HEK293 (cell line): ENCODE data around the gene IFT122.
A peak's percentile ranks its signal among the peaks of the same experiment; 100 is the strongest.

Experiments
- GLIS2 ChIP-seq: fragments of 450-650 bp; formaldehyde crosslinking; IDR thresholded peaks from 2 replicates; pipeline ENCODE4 v1.5.1; 2016; ENCODE audit warnings: missing biosample characterization, missing genetic modification characterization
- HOXA7 ChIP-seq: sonication (generic); formaldehyde crosslinking; IDR thresholded peaks from 2 replicates; pipeline ENCODE4 v1.8.1; 2022; ENCODE audit warnings: missing genetic modification reagents, borderline replicate concordance
- HOXC10 ChIP-seq: sonication (generic); formaldehyde crosslinking; IDR thresholded peaks from 2 replicates; pipeline ENCODE4 v1.8.1; 2023; ENCODE audit warnings: mild to moderate bottlenecking, missing genetic modification reagents
- KLF16 ChIP-seq: fragments of 450-650 bp; formaldehyde crosslinking; IDR thresholded peaks from 2 replicates; pipeline ENCODE4 v1.5.1; 2017; ENCODE audit warnings: missing biosample characterization, missing genetic modification characterization
- REPIN1 ChIP-seq: fragments of 450-650 bp; formaldehyde crosslinking; IDR thresholded peaks from 2 replicates; pipeline ENCODE4 v1.5.1; 2017; ENCODE audit warnings: missing biosample characterization, missing genetic modification characterization, low read depth
- SALL2 ChIP-seq: fragments of 450-650 bp; formaldehyde crosslinking; IDR thresholded peaks from 2 replicates; pipeline ENCODE4 v1.5.0; 2017; ENCODE audit warnings: missing biosample characterization, mild to moderate bottlenecking, missing genetic modification characterization, borderline replicate concordance
- YY2 ChIP-seq: fragments of 450-650 bp; formaldehyde crosslinking; IDR thresholded peaks from 2 replicates; pipeline ENCODE4 v1.5.1; 2016; ENCODE audit warnings: missing biosample characterization, missing genetic modification characterization
- ZBTB20 ChIP-seq: fragments of 450-650 bp; formaldehyde crosslinking; IDR thresholded peaks from 2 replicates; pipeline ENCODE4 v1.5.1; 2016; ENCODE audit warnings: missing biosample characterization, missing genetic modification characterization
- ZBTB21 ChIP-seq: fragments of 450-650 bp; formaldehyde crosslinking; IDR thresholded peaks from 2 replicates; pipeline ENCODE4 v1.5.1; 2017; ENCODE audit warnings: missing biosample characterization, missing genetic modification characterization
- ZEB2 ChIP-seq: fragments of 450-650 bp; formaldehyde crosslinking; IDR thresholded peaks from 2 replicates; pipeline ENCODE4 v1.5.1; 2016; ENCODE audit warnings: missing biosample characterization, missing genetic modification characterization
- ZFP69B ChIP-seq: fragments of 450-650 bp; formaldehyde crosslinking; IDR thresholded peaks from 2 replicates; pipeline ENCODE4 v1.5.1; 2016; ENCODE audit warnings: missing biosample characterization, missing genetic modification characterization
- ZNF155 ChIP-seq: fragments of 450-650 bp; formaldehyde crosslinking; IDR thresholded peaks from 2 replicates; pipeline ENCODE4 v1.5.1; 2016; ENCODE audit warnings: missing biosample characterization, missing genetic modification characterization
- ZNF174 ChIP-seq: fragments of 450-650 bp; formaldehyde crosslinking; IDR thresholded peaks from 2 replicates; pipeline ENCODE4 v1.5.0; 2017; ENCODE audit warnings: missing biosample characterization, mild to moderate bottlenecking, missing genetic modification characterization
- ZNF19 ChIP-seq: fragments of 450-650 bp; formaldehyde crosslinking; IDR thresholded peaks from 2 replicates; pipeline ENCODE4; 2016; ENCODE audit warnings: missing biosample characterization, missing genetic modification characterization, low read depth
- ZNF350 ChIP-seq: fragments of 450-650 bp; formaldehyde crosslinking; IDR thresholded peaks from 2 replicates; pipeline ENCODE4 v1.5.0; 2017; ENCODE audit warnings: missing biosample characterization, mild to moderate bottlenecking, missing genetic modification characterization
- ZNF366 ChIP-seq: fragments of 450-650 bp; formaldehyde crosslinking; conservative IDR thresholded peaks from 2 replicates; pipeline ENCODE4 v1.5.1; 2016; ENCODE audit warnings: missing biosample characterization, missing genetic modification characterization
- ZNF529 ChIP-seq: fragments of 450-650 bp; formaldehyde crosslinking; IDR thresholded peaks from 2 replicates; pipeline ENCODE4 v1.5.1; 2017; ENCODE audit warnings: missing genetic modification characterization, missing biosample characterization; ENCODE audit not compliant: insufficient replicate concordance
- ZNF549 ChIP-seq: fragments of 450-650 bp; IDR thresholded peaks from 2 replicates; pipeline ENCODE4 v1.5.1; 2018; ENCODE audit warnings: missing biosample characterization, missing genetic modification characterization, mild to moderate bottlenecking, inconsistent platforms, moderate library complexity
- ZNF558 ChIP-seq: fragments of 450-650 bp; formaldehyde crosslinking; IDR thresholded peaks from 2 replicates; pipeline ENCODE4 v1.5.1; 2016; ENCODE audit warnings: missing biosample characterization, missing genetic modification characterization
- ZNF658 ChIP-seq: fragments of 450-650 bp; formaldehyde crosslinking; IDR thresholded peaks from 2 replicates; pipeline ENCODE4; 2016; ENCODE audit warnings: missing biosample characterization, missing genetic modification characterization
- ZNF747 ChIP-seq: fragments of 450-650 bp; formaldehyde crosslinking; IDR thresholded peaks from 2 replicates; pipeline ENCODE4 v1.5.1; 2016; ENCODE audit warnings: missing biosample characterization, missing genetic modification characterization
- ZNF830 ChIP-seq: fragments of 450-650 bp; IDR thresholded peaks from 2 replicates; pipeline ENCODE4 v1.5.0; 2018; ENCODE audit warnings: missing biosample characterization, missing genetic modification characterization, low read depth, mild to moderate bottlenecking, moderate library complexity
- TF ChIP-seq, protein P1 (sequence below): fragments of 450-650 bp; formaldehyde crosslinking; IDR thresholded peaks from 2 replicates; pipeline ENCODE4 v1.5.1; 2016; ENCODE audit warnings: missing biosample characterization, missing genetic modification characterization
- TF ChIP-seq, protein P2 (sequence below): fragments of 450-650 bp; formaldehyde crosslinking; IDR thresholded peaks from 2 replicates; pipeline ENCODE4 v1.5.1; 2016; ENCODE audit warnings: missing biosample characterization, missing genetic modification characterization
- TF ChIP-seq, protein P3 (sequence below): fragments of 450-650 bp; formaldehyde crosslinking; conservative IDR thresholded peaks from 2 replicates; pipeline ENCODE4 v1.5.1; 2016; ENCODE audit warnings: low read depth, missing biosample characterization, missing genetic modification characterization
- TF ChIP-seq, protein P4 (sequence below): fragments of 450-650 bp; formaldehyde crosslinking; IDR thresholded peaks from 2 replicates; pipeline ENCODE4 v1.5.1; 2016; ENCODE audit warnings: missing biosample characterization, missing genetic modification characterization
- TF ChIP-seq, protein P5 (sequence below): fragments of 450-650 bp; formaldehyde crosslinking; IDR thresholded peaks from 2 replicates; pipeline ENCODE4 v1.5.1; 2016; ENCODE audit warnings: missing biosample characterization, missing genetic modification characterization
- TF ChIP-seq, protein P6 (sequence below): fragments of 450-650 bp; formaldehyde crosslinking; IDR thresholded peaks from 2 replicates; pipeline ENCODE4 v1.5.1; 2016; ENCODE audit warnings: missing biosample characterization, missing genetic modification characterization

Gene IFT122

DNA sequence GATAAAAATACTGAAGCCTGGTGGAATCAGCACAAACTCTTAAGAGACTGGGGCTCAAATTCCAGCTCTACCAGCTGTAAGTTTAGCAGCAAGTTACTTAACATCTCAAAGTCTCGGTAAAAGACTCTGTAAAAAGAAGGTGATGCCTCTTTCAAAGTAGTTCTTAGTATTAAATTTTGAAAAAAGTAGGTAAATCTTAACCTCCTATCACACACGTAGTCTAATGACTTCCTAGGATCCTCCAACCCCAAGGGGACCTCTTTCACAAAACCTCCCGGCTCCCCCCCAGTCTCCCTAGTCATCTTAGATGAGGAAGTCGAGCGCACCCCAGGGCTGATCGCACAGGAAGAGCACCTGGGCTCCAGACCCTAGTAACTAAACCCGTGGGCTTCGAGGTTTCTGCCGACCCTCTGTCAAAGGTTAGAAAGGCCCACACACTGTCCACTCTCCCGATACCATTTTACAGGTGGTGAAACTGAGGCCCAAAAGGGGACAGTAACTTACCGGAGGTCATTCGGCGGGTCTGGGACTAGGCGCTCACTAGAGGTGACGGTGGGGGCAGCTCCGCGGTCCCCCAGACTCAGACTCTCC lies 703 bp upstream of the IFT122 start (continued):
- TF ChIP-seq, protein P1, sequence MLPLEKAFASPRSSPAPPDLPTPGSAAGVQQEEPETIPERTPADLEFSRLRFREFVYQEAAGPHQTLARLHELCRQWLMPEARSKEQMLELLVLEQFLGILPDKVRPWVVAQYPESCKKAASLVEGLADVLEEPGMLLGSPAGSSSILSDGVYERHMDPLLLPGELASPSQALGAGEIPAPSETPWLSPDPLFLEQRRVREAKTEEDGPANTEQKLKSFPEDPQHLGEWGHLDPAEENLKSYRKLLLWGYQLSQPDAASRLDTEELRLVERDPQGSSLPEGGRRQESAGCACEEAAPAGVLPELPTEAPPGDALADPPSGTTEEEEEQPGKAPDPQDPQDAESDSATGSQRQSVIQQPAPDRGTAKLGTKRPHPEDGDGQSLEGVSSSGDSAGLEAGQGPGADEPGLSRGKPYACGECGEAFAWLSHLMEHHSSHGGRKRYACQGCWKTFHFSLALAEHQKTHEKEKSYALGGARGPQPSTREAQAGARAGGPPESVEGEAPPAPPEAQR (tag by site-specific recombination) = no peak
- TF ChIP-seq, protein P2, sequence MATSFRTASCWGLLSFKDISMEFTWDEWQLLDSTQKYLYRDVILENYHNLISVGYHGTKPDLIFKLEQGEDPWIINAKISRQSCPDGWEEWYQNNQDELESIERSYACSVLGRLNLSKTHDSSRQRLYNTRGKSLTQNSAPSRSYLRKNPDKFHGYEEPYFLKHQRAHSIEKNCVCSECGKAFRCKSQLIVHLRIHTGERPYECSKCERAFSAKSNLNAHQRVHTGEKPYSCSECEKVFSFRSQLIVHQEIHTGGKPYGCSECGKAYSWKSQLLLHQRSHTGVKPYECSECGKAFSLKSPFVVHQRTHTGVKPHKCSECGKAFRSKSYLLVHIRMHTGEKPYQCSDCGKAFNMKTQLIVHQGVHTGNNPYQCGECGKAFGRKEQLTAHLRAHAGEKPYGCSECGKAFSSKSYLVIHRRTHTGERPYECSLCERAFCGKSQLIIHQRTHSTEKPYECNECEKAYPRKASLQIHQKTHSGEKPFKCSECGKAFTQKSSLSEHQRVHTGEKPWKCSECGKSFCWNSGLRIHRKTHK (tag by site-specific recombination) = no peak
- TF ChIP-seq ZNF155 (tag by site-specific recombination) = no peak
- no peak for TF ChIP-seq HOXA7
- TF ChIP-seq, protein P3, sequence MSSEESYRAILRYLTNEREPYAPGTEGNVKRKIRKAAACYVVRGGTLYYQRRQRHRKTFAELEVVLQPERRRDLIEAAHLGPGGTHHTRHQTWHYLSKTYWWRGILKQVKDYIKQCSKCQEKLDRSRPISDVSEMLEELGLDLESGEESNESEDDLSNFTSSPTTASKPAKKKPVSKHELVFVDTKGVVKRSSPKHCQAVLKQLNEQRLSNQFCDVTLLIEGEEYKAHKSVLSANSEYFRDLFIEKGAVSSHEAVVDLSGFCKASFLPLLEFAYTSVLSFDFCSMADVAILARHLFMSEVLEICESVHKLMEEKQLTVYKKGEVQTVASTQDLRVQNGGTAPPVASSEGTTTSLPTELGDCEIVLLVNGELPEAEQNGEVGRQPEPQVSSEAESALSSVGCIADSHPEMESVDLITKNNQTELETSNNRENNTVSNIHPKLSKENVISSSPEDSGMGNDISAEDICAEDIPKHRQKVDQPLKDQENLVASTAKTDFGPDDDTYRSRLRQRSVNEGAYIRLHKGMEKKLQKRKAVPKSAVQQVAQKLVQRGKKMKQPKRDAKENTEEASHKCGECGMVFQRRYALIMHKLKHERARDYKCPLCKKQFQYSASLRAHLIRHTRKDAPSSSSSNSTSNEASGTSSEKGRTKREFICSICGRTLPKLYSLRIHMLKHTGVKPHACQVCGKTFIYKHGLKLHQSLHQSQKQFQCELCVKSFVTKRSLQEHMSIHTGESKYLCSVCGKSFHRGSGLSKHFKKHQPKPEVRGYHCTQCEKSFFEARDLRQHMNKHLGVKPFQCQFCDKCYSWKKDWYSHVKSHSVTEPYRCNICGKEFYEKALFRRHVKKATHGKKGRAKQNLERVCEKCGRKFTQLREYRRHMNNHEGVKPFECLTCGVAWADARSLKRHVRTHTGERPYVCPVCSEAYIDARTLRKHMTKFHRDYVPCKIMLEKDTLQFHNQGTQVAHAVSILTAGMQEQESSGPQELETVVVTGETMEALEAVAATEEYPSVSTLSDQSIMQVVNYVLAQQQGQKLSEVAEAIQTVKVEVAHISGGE (tag by site-specific recombination) = peak; percentile 40; the same call in 1 of the 2 replicates
- no peak for TF ChIP-seq ZNF529 (tag by site-specific recombination)
- TF ChIP-seq ZNF549 (tag by site-specific recombination) = no peak
- no peak for TF ChIP-seq ZNF558 (tag by site-specific recombination)
- TF ChIP-seq ZFP69B (tag by site-specific recombination) = 0 out of 2 replicates have a peak, but pooled peaks have one; percentile 29
- TF ChIP-seq, protein P4, sequence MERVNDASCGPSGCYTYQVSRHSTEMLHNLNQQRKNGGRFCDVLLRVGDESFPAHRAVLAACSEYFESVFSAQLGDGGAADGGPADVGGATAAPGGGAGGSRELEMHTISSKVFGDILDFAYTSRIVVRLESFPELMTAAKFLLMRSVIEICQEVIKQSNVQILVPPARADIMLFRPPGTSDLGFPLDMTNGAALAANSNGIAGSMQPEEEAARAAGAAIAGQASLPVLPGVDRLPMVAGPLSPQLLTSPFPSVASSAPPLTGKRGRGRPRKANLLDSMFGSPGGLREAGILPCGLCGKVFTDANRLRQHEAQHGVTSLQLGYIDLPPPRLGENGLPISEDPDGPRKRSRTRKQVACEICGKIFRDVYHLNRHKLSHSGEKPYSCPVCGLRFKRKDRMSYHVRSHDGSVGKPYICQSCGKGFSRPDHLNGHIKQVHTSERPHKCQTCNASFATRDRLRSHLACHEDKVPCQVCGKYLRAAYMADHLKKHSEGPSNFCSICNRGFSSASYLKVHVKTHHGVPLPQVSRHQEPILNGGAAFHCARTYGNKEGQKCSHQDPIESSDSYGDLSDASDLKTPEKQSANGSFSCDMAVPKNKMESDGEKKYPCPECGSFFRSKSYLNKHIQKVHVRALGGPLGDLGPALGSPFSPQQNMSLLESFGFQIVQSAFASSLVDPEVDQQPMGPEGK (tag by site-specific recombination) = peak; percentile 70
- peak; percentile 48 for TF ChIP-seq GLIS2 (tag by site-specific recombination)
- TF ChIP-seq KLF16 = no peak
- no peak for TF ChIP-seq HOXC10
- TF ChIP-seq REPIN1 = peak; percentile 61; the same call in 1 of the 2 replicates
- no peak for TF ChIP-seq ZNF747 (tag by site-specific recombination)
- no peak for TF ChIP-seq ZNF19 (tag by site-specific recombination)
- TF ChIP-seq, protein P5, sequence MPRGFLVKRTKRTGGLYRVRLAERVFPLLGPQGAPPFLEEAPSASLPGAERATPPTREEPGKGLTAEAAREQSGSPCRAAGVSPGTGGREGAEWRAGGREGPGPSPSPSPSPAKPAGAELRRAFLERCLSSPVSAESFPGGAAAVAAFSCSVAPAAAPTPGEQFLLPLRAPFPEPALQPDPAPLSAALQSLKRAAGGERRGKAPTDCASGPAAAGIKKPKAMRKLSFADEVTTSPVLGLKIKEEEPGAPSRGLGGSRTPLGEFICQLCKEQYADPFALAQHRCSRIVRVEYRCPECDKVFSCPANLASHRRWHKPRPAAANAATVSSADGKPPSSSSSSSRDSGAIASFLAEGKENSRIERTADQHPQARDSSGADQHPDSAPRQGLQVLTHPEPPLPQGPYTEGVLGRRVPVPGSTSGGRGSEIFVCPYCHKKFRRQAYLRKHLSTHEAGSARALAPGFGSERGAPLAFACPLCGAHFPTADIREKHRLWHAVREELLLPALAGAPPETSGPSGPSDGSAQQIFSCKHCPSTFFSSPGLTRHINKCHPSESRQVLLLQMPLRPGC (tag by site-specific recombination) = no peak
- TF ChIP-seq, protein P6, sequence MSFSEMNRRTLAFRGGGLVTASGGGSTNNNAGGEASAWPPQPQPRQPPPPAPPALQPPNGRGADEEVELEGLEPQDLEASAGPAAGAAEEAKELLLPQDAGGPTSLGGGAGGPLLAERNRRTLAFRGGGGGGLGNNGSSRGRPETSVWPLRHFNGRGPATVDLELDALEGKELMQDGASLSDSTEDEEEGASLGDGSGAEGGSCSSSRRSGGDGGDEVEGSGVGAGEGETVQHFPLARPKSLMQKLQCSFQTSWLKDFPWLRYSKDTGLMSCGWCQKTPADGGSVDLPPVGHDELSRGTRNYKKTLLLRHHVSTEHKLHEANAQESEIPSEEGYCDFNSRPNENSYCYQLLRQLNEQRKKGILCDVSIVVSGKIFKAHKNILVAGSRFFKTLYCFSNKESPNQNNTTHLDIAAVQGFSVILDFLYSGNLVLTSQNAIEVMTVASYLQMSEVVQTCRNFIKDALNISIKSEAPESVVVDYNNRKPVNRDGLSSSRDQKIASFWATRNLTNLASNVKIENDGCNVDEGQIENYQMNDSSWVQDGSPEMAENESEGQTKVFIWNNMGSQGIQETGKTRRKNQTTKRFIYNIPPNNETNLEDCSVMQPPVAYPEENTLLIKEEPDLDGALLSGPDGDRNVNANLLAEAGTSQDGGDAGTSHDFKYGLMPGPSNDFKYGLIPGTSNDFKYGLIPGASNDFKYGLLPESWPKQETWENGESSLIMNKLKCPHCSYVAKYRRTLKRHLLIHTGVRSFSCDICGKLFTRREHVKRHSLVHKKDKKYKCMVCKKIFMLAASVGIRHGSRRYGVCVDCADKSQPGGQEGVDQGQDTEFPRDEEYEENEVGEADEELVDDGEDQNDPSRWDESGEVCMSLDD (tag by site-specific recombination) = no peak
- no peak for TF ChIP-seq ZBTB21
- TF ChIP-seq ZNF350 (tag by site-specific recombination) = no peak
- TF ChIP-seq ZNF366 (tag by site-specific recombination) = no peak
- TF ChIP-seq ZNF174 (tag by site-specific recombination) = no peak
- TF ChIP-seq YY2 (tag by site-specific recombination) = no peak
- no peak for TF ChIP-seq ZNF830 (tag by site-specific recombination)
- TF ChIP-seq ZBTB20 (tag by site-specific recombination) = no peak
- 0 out of 2 replicates have a peak, but pooled peaks have one; percentile 7 for TF ChIP-seq ZEB2 (tag by site-specific recombination)
- TF ChIP-seq SALL2 (tag by site-specific recombination) = no peak
- TF ChIP-seq ZNF658 (tag by site-specific recombination) = no peak
